ENCODE data around the gene BTG1. TPM values are rescaled to one million over a fixed set of nuclear protein-coding genes. Genes with fewer than 3 reads are reported as not detected.

Gene BTG1
- total and polyA plus RNA-seq, 10 donors: 122 to 358 (median 238) TPM

DNA sequence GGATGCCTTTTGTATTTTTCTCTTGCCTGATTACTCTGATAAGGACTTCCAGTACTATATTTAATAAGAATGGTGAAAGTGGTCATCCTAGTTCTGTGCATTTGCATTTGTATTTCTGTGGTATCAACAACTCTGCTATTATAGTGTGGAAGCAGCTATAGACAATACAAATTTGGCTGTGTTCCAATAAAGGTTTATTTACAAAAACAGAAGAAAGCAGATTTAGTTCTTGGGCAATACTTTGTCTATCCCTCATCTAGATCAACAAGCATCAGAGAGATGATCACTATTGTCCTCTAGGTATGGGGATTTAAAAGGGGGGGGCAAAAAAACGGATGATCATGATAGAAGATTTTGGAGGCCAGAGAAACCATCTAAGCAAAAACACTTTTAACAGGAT lies 19.1 kb upstream of the BTG1 start:
- H3K4me3 ChIP-seq: no peak overlapping the region
- intact Hi-C loops (cut with DNase I; ENCODE audit: low total_unique reads): no loop called here
- H3K27me3 ChIP-seq (replicated peaks in 1 of 7): no peaks in the 10 kb centered on the region
- no peaks in the 10 kb centered on the region for H3K9me3 ChIP-seq
- TF ChIP-seq POLR2AphosphoS5 (IDR thresholded peaks at IDR 0.05): no peak
- no peak overlapping the region for H3K27ac ChIP-seq
- no peak for DNase-seq
- peaks cover under 1 to 38% (median 9%) of the 10 kb centered on the region in 6 donors for H3K4me1 ChIP-seq
- H3K36me3 ChIP-seq: no peaks in the 10 kb centered on the region
- 84 to 93% (median 91%) methylated on average over 1 of the region's 1 CpG for WGBS, 5 donors

DNA sequence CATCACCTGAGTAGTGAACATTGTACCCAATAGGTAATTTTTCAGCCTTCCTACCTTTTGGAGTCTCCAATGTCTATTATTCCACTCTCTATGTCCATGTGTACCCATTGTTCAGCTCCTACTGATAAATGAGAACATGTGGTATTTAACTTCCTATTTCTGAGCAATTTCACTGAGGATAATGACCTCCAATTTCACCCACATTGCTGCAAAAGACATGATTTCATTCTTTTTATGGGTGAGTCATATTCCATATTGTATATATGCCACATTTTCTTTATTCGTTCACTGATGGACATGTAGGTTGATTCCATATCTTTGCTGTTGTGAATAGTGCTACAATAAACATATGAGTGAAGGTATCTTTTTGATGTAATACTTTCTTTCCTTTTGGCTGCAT lies 16.4 kb upstream of the BTG1 start:
- no peak overlapping the region for H3K4me3 ChIP-seq
- 84 to 95% (median 87%) methylated on average over 1 of the region's 1 CpG for WGBS, 5 donors
- intact Hi-C loops (cut with DNase I; ENCODE audit: low total_unique reads): no loop called here
- no peaks in the 10 kb centered on the region for H3K36me3 ChIP-seq
- peaks cover 3 to 64% (median 28%) of the 10 kb centered on the region in 6 donors for H3K4me1 ChIP-seq
- no peaks in the 10 kb centered on the region for H3K27me3 ChIP-seq (replicated peaks in 1 of 7)
- TF ChIP-seq POLR2A (IDR thresholded peaks at IDR 0.05): no peak
- TF ChIP-seq, protein P1, sequence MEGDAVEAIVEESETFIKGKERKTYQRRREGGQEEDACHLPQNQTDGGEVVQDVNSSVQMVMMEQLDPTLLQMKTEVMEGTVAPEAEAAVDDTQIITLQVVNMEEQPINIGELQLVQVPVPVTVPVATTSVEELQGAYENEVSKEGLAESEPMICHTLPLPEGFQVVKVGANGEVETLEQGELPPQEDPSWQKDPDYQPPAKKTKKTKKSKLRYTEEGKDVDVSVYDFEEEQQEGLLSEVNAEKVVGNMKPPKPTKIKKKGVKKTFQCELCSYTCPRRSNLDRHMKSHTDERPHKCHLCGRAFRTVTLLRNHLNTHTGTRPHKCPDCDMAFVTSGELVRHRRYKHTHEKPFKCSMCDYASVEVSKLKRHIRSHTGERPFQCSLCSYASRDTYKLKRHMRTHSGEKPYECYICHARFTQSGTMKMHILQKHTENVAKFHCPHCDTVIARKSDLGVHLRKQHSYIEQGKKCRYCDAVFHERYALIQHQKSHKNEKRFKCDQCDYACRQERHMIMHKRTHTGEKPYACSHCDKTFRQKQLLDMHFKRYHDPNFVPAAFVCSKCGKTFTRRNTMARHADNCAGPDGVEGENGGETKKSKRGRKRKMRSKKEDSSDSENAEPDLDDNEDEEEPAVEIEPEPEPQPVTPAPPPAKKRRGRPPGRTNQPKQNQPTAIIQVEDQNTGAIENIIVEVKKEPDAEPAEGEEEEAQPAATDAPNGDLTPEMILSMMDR (IDR thresholded peaks at IDR 0.05 in 8 of 11, conservative IDR thresholded peaks at IDR 0.05 in 3 of 11): no peak
- TF ChIP-seq POLR2AphosphoS5 (IDR thresholded peaks at IDR 0.05): no peak
- DNase-seq: no peak
- H3K27ac ChIP-seq: peak overlapping the region in 1 of 8 donors; percentile 87
- no peaks in the 10 kb centered on the region for H3K9me3 ChIP-seq

DNA sequence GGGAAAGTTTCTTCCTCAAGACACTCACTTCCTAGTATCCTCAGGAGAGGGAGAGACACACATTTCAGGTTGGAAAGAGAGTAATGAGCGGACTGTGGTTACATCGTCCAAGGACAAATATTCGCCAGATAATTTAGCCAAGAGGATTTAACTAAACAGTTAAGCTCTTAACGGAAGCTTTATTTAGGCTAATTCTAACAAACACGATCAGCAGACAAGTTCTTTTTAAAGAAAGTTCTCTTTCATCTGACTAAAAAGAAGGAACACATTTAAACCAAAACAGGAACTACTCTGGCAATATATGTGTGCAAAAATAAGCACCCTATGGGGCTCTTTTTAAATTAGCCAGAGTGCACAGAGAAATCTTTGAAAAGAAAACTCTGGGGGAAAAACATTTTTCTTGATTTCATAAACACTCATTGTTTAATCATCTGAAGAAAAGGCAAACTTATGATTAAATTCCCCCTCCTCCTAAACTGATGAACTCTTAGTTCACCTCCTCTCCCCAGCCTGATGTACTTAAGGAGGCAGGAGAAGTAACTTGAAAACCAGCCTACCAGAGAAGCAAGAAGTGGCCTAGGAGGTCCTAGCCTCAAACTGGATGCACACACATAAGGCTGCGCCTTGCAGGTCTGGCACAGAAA lies 13.3 kb upstream of the BTG1 start:
- Histone ChIP-seq H3K27me3 (replicated peaks in 1 of 7) (no peaks in the 10 kb centered on the region), H3K4me1 (peaks cover 7 to 80% (median 30%) of the 10 kb centered on the region in 6 donors), H3K27ac (peak overlapping the region; percentile 27 to 87 (median 80)), H3K36me3 (no peaks in the 10 kb centered on the region), H3K9me3 (no peaks in the 10 kb centered on the region), H3K4me3 (peak overlapping the region in 1 of 8 donors; percentile 35)
- intact Hi-C loops (cut with DNase I; ENCODE audit: low total_unique reads): no loop called here
- 36 to 55% (median 42%) methylated on average over 6 of the region's 6 CpGs for WGBS, 5 donors
- TF ChIP-seq, protein P1 (IDR thresholded peaks at IDR 0.05 in 8 of 11, conservative IDR thresholded peaks at IDR 0.05 in 3 of 11): no peak
- TF ChIP-seq POLR2A (IDR thresholded peaks at IDR 0.05) (no peak), POLR2AphosphoS5 (IDR thresholded peaks at IDR 0.05) (peak in 1 of 3 donors; percentile 51)
- no peak for DNase-seq

DNA sequence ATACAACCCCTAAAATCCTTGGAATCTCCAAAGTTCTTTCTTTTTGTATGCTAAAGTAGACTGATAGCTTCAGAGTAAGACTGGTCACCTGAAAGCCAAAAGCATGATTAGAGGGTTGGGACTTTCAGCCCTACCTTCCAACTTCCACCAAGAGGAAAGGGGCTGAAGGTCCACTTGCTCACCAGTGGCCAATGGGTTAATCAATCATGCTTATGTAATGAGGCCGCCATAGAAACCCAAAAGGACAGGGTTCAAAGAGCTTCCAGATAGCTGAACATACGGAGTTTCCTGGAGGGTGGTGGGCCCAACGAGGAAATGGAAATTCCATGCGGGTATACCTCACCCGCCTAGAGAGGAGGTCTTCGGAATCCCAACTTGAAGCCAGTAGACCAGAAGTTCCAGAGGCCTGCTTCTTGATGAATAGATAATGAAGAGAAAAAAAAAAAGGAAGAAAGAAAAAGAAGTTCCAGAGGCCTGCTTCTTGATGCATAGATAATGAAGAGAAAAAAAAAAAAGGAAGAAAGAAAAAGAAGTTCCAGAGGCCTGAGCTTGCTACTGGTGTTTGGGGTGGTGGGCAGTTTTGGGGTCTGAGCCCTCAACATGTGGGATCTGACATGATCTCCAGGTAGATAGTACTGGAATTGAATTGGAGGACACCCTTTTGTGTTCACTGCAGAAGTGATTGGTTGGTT lies 11.2 kb upstream of the BTG1 start:
- no peaks in the 10 kb centered on the region for H3K27me3 ChIP-seq (replicated peaks in 1 of 7)
- H3K9me3 ChIP-seq: no peaks in the 10 kb centered on the region
- no peak for TF ChIP-seq POLR2A (IDR thresholded peaks at IDR 0.05)
- TF ChIP-seq POLR2AphosphoS5 (IDR thresholded peaks at IDR 0.05): peak in 1 of 3 donors; percentile 9
- WGBS, 5 donors: 69 to 81% (median 75%) methylated on average over 6 of the region's 6 CpGs
- intact Hi-C loops (cut with DNase I; ENCODE audit: low total_unique reads): no loop called here
- peak overlapping the region; percentile 41 to 87 (median 76) for H3K27ac ChIP-seq
- H3K4me3 ChIP-seq: peak overlapping the region in 3 of 8 donors; percentile 6 to 59 (median 22)
- H3K4me1 ChIP-seq: peaks cover 7 to 73% (median 28%) of the 10 kb centered on the region in 6 donors
- no peaks in the 10 kb centered on the region for H3K36me3 ChIP-seq
- DNase-seq: no peak

DNA sequence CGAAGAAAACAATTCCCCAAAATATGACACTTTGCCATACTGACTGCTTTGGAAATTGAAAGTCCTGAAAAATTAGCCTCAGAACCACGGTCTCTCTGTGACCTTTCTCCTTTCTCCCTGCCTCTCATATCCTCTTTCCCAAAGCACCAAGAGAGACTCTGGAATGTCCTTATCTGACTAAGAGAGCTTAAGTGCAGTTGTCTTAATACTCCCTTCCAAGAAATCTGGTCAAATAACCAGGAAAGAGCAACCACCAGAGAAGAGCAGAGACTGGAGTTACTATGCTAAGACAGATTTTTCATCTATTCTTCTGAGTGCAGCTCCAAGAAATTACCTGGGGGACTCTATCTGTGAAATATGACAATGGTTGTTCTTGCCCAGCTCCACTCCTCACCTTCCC lies 10.5 kb upstream of the BTG1 start:
- Histone ChIP-seq H3K36me3 (no peaks in the 10 kb centered on the region), H3K27ac (peak overlapping the region; percentile 41 to 87 (median 76)), H3K4me3 (peak overlapping the region in 3 of 8 donors; percentile 6 to 59 (median 22)), H3K27me3 (replicated peaks in 1 of 7) (no peaks in the 10 kb centered on the region), H3K4me1 (peaks cover 7 to 71% (median 28%) of the 10 kb centered on the region in 6 donors), H3K9me3 (no peaks in the 10 kb centered on the region)
- no peak for DNase-seq
- intact Hi-C loops (cut with DNase I; ENCODE audit: low total_unique reads): no loop called here
- TF ChIP-seq POLR2AphosphoS5 (IDR thresholded peaks at IDR 0.05): no peak
- TF ChIP-seq, protein P1 (IDR thresholded peaks at IDR 0.05 in 8 of 11, conservative IDR thresholded peaks at IDR 0.05 in 3 of 11): no peak
- no peak for TF ChIP-seq POLR2A (IDR thresholded peaks at IDR 0.05)
- WGBS, 5 donors: 75 to 88% (median 77%) methylated on average over 2 of the region's 2 CpGs
